ENCODE results near the gene CCDC88A.

The CCDC88A gene

DNA sequence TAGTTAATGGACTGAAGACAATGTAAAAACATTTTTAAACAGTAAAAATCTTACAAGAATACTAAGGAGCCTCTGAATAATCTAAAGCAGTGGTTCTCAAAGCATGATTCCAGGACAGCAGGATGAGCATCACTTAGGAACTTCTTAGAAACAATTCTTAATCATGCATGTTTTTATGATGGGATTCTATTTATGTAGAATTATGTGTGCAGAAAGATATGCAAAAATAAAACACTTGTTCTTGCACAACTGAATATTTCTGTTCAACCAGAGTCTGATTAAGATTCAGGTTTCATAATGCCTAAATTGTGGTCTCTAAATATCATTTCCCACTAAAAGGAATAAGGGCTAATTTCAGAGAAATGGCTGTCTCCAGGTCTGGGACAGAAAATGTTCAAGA, 81.4 kb downstream of the CCDC88A start:
- no peak overlapping the region for H3K4me3 ChIP-seq (ENCODE audit: low read length)
- peaks cover 76% of the 10 kb centered on the region for H3K36me3 ChIP-seq (ENCODE audit: insufficient read depth, low read length)
- no peaks in the 10 kb centered on the region for H3K9me3 ChIP-seq (ENCODE audit: insufficient read depth, low read depth, low read length)
- H3K27ac ChIP-seq (ENCODE audit: low read depth, low read length) = no peak overlapping the region
- no peak overlapping the region for H3K9ac ChIP-seq (ENCODE audit: low read depth, low read length)
- no peaks in the 10 kb centered on the region for H3K4me1 ChIP-seq (ENCODE audit: insufficient read depth, low read length)
- H3K27me3 ChIP-seq (ENCODE audit: insufficient read depth, low read length) = no peaks in the 10 kb centered on the region

DNA sequence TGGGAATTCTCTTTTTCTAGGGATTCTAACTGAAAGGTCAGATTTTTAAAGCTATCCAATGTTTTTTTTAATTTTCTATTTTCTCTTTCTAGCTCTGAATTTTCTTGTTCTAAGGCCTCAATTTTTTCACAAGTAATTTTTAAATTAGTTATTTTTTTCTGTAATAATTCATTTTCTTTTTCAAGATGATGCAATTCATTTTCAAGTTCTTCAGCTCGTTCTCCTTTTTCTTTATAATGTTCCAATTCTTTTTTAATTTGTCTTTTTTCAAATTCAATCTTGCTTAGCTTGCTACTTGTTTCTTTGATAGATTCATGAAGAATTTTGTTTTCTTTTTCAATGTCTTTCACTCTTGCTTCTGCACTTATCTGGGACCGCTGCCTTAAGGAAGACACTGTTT, 84.9 kb downstream of the CCDC88A start:
- Histone ChIP-seq H3K9me3 (ENCODE audit: insufficient read depth, low read depth, low read length) (no peaks in the 10 kb centered on the region), H3K27me3 (ENCODE audit: insufficient read depth, low read length) (no peaks in the 10 kb centered on the region), H3K36me3 (ENCODE audit: insufficient read depth, low read length) (peaks cover 90% of the 10 kb centered on the region), H3K27ac (ENCODE audit: low read depth, low read length) (no peak overlapping the region), H3K4me1 (ENCODE audit: insufficient read depth, low read length) (no peaks in the 10 kb centered on the region), H3K9ac (ENCODE audit: low read depth, low read length) (no peak overlapping the region), H3K4me3 (ENCODE audit: low read length) (no peak overlapping the region)
- whole genome bisulfite sequencing = 100% methylated on average over 2 of the region's 2 CpGs

GRCh38 chr2:55330541-55331297, 88.9 kb downstream of the CCDC88A start:
- no peak overlapping the region for H3K27ac ChIP-seq (ENCODE audit: low read depth, low read length)
- no CpG with 5 or more reads among the region's 1 CpG for WGBS
- no peak overlapping the region for H3K9ac ChIP-seq (ENCODE audit: low read depth, low read length)
- H3K27me3 ChIP-seq (ENCODE audit: insufficient read depth, low read length) = no peaks in the 10 kb centered on the region
- H3K36me3 ChIP-seq (ENCODE audit: insufficient read depth, low read length) = peaks cover 95% of the 10 kb centered on the region
- H3K4me1 ChIP-seq (ENCODE audit: insufficient read depth, low read length) = no peaks in the 10 kb centered on the region
- H3K9me3 ChIP-seq (ENCODE audit: insufficient read depth, low read depth, low read length) = no peaks in the 10 kb centered on the region
- H3K4me3 ChIP-seq (ENCODE audit: low read length) = no peak overlapping the region

- H3K9ac ChIP-seq (ENCODE audit: low read depth, low read length) = no peak overlapping the region
- H3K27ac ChIP-seq (ENCODE audit: low read depth, low read length) = no peak overlapping the region
- H3K9me3 ChIP-seq (ENCODE audit: insufficient read depth, low read depth, low read length) = no peaks in the 10 kb centered on the region
- no peak overlapping the region for H3K4me3 ChIP-seq (ENCODE audit: low read length)
- no peaks in the 10 kb centered on the region for H3K4me1 ChIP-seq (ENCODE audit: insufficient read depth, low read length)
- WGBS = 97% methylated on average over 3 of the region's 3 CpGs
- H3K27me3 ChIP-seq (ENCODE audit: insufficient read depth, low read length) = no peaks in the 10 kb centered on the region
- H3K36me3 ChIP-seq (ENCODE audit: insufficient read depth, low read length) = peaks cover 77% of the 10 kb centered on the region
These were observed 92.0 kb downstream of the CCDC88A start for GRCh38 chr2:55327470-55328230.

DNA sequence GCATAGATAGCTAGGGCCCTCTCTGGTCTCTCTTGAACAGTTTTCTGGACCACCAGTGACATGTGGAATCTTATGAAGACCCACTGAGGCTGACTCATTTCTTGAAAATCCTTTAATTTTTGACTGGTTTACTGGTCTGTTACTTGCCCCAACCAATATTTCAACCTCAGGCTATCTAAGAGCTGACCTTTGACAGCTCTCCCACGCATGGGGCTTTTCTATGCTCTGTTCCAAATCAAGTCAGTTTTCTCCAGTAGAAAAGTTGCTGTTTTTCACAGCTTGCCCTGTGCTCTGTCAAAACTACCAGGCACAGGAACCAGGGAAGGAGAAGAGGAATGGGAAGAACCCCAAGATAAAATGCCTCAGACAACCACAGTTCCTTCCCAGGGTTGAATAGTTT, 104.7 kb downstream of the CCDC88A start:
- no peaks in the 10 kb centered on the region for H3K9me3 ChIP-seq (ENCODE audit: insufficient read depth, low read depth, low read length)
- no peaks in the 10 kb centered on the region for H3K27me3 ChIP-seq (ENCODE audit: insufficient read depth, low read length)
- 100% methylated on average over 1 of the region's 1 CpG for WGBS
- H3K27ac ChIP-seq (ENCODE audit: low read depth, low read length) = no peak overlapping the region
- no peak overlapping the region for H3K4me3 ChIP-seq (ENCODE audit: low read length)
- H3K9ac ChIP-seq (ENCODE audit: low read depth, low read length) = no peak overlapping the region
- peaks cover 98% of the 10 kb centered on the region for H3K36me3 ChIP-seq (ENCODE audit: insufficient read depth, low read length)
- peaks cover under 1% of the 10 kb centered on the region; the same call in 1 of the 2 replicates for H3K4me1 ChIP-seq (ENCODE audit: insufficient read depth, low read length)

DNA sequence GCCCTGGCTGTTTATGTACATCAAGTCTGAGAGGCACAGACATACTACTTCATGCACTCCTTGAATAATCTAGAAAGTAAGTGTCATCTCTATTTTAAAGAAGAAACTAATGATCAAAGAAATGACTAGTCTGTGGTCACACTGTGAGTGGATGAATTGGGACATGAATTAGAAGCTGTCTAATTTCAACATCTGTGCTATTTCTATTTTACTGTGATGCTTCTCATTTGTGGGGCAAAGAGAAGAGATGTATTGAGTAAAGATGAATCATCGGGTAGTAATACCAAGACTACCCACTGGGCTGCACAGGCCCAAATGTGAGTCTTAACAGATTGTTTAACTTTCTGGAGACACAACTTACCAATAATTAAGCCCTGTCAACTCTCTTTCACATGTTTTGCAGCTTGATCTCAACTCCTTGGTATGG, 108.2 kb downstream of the CCDC88A start:
- no peaks in the 10 kb centered on the region for H3K27me3 ChIP-seq (ENCODE audit: insufficient read depth, low read length)
- H3K9ac ChIP-seq (ENCODE audit: low read depth, low read length) = no peak overlapping the region
- 95% methylated on average over 1 of the region's 1 CpG for WGBS
- peaks cover 5% of the 10 kb centered on the region; the same call in 1 of the 2 replicates for H3K4me1 ChIP-seq (ENCODE audit: insufficient read depth, low read length)
- no peaks in the 10 kb centered on the region for H3K9me3 ChIP-seq (ENCODE audit: insufficient read depth, low read depth, low read length)
- H3K36me3 ChIP-seq (ENCODE audit: insufficient read depth, low read length) = peaks cover 93% of the 10 kb centered on the region
- H3K27ac ChIP-seq (ENCODE audit: low read depth, low read length) = no peak overlapping the region
- no peak overlapping the region for H3K4me3 ChIP-seq (ENCODE audit: low read length)

DNA sequence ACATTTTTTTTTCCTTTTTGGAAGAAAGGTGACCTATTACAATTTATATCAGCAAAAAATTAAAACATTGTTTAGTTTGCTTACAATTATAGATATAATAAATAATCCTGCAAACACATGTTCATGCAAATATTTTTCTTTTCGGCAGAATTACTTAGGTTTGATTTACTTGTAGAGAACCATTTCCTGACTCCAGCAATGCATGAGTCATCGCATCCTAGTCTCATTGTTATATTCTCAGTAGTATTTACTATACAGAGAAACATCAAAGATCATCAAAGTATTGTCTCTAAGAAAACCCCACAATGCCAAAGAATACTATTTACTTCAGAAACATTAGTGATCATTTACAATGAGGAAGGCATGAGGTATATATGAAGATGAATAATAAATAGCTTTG, 110.2 kb downstream of the CCDC88A start:
- H3K27ac ChIP-seq (ENCODE audit: low read depth, low read length) = 0 out of 2 replicates have a peak overlapping the region, but pooled peaks have one; percentile 16
- H3K4me3 ChIP-seq (ENCODE audit: low read length) = no peak overlapping the region
- peaks cover 5% of the 10 kb centered on the region; the same call in 1 of the 2 replicates for H3K4me1 ChIP-seq (ENCODE audit: insufficient read depth, low read length)
- H3K27me3 ChIP-seq (ENCODE audit: insufficient read depth, low read length) = no peaks in the 10 kb centered on the region
- 100% methylated on average over 1 of the region's 2 CpGs for WGBS
- H3K9ac ChIP-seq (ENCODE audit: low read depth, low read length) = no peak overlapping the region
- H3K36me3 ChIP-seq (ENCODE audit: insufficient read depth, low read length) = peaks cover 89% of the 10 kb centered on the region
- H3K9me3 ChIP-seq (ENCODE audit: insufficient read depth, low read depth, low read length) = no peaks in the 10 kb centered on the region

GRCh38 chr2:55302241-55302640, 117.4 kb downstream of the CCDC88A start:
- Histone ChIP-seq H3K4me1 (ENCODE audit: insufficient read depth, low read length) (no peaks in the 10 kb centered on the region), H3K4me3 (ENCODE audit: low read length) (no peak overlapping the region), H3K36me3 (ENCODE audit: insufficient read depth, low read length) (peaks cover 88% of the 10 kb centered on the region), H3K27ac (ENCODE audit: low read depth, low read length) (no peak overlapping the region), H3K9ac (ENCODE audit: low read depth, low read length) (no peak overlapping the region), H3K9me3 (ENCODE audit: insufficient read depth, low read depth, low read length) (no peaks in the 10 kb centered on the region), H3K27me3 (ENCODE audit: insufficient read depth, low read length) (no peaks in the 10 kb centered on the region)
- WGBS = 95% methylated on average over 3 of the region's 3 CpGs

DNA sequence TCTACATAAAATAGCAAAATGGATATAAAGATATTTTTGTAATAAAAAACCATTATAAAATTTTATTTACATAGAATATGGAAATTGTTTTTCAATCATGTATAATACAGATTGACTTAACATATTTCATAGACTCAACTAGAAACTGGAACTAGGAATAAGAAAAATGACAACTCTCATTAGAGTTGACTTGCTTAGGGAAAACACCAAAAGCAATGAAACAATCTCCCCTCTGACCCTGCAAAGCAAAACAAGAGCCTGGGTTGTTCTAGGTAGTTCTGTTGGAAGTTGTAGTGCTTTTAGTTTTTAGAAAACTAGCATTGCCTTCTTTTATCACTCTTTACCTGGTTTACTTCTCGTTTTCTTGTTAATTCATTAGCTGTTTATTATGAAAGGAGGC, 118.4 kb downstream of the CCDC88A start:
- no peak overlapping the region for H3K27ac ChIP-seq (ENCODE audit: low read depth, low read length)
- no peaks in the 10 kb centered on the region for H3K4me1 ChIP-seq (ENCODE audit: insufficient read depth, low read length)
- H3K4me3 ChIP-seq (ENCODE audit: low read length) = no peak overlapping the region
- peaks cover 82% of the 10 kb centered on the region for H3K36me3 ChIP-seq (ENCODE audit: insufficient read depth, low read length)
- H3K27me3 ChIP-seq (ENCODE audit: insufficient read depth, low read length) = no peaks in the 10 kb centered on the region
- no peaks in the 10 kb centered on the region for H3K9me3 ChIP-seq (ENCODE audit: insufficient read depth, low read depth, low read length)
- no CpG with 5 or more reads among the region's 1 CpG for WGBS
- H3K9ac ChIP-seq (ENCODE audit: low read depth, low read length) = no peak overlapping the region

- H3K9ac ChIP-seq (ENCODE audit: low read depth, low read length) = no peak overlapping the region
- no peaks in the 10 kb centered on the region for H3K27me3 ChIP-seq (ENCODE audit: insufficient read depth, low read length)
- H3K4me3 ChIP-seq (ENCODE audit: low read length) = no peak overlapping the region
- no peak overlapping the region for H3K27ac ChIP-seq (ENCODE audit: low read depth, low read length)
- H3K4me1 ChIP-seq (ENCODE audit: insufficient read depth, low read length) = no peaks in the 10 kb centered on the region
- H3K36me3 ChIP-seq (ENCODE audit: insufficient read depth, low read length) = peaks cover 83% of the 10 kb centered on the region
- H3K9me3 ChIP-seq (ENCODE audit: insufficient read depth, low read depth, low read length) = no peaks in the 10 kb centered on the region
These were observed 123.3 kb downstream of the CCDC88A start for GRCh38 chr2:55296393-55296792.

DNA sequence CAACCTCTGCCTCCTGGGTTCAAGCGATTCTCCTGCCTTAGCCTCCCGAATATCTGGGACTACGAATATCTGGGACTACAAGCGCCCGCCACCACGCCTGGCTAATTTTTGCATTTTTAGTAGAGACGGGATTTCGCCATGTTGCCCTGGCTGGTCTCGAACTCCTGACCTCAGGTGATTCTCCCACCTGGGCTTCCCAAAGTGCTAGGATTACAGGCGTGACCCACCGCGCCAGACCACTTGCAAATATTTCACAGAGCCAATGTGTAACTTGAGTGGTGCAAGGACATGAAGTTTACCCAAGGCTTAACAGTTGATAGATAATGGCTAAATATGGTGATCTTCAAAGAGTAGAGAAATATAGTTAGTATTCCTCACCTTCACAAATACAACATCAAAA, 136.6 kb downstream of the CCDC88A start:
- H3K9me3 ChIP-seq (ENCODE audit: insufficient read depth, low read depth, low read length) = no peaks in the 10 kb centered on the region
- H3K9ac ChIP-seq (ENCODE audit: low read depth, low read length) = no peak overlapping the region
- peaks cover 38% of the 10 kb centered on the region for H3K4me1 ChIP-seq (ENCODE audit: insufficient read depth, low read length)
- H3K36me3 ChIP-seq (ENCODE audit: insufficient read depth, low read length) = peaks cover 8% of the 10 kb centered on the region; the same call in 1 of the 2 replicates
- H3K27me3 ChIP-seq (ENCODE audit: insufficient read depth, low read length) = no peaks in the 10 kb centered on the region
- no peak overlapping the region for H3K27ac ChIP-seq (ENCODE audit: low read depth, low read length)
- WGBS = 96% methylated on average over 12 of the region's 12 CpGs
- H3K4me3 ChIP-seq (ENCODE audit: low read length) = no peak overlapping the region
